H1 (cell line): ENCODE measurements around the gene DIS3L.

Experiments
- BRCA1 ChIP-seq: IDR thresholded peaks from 2 replicates; pipeline ENCODE4 v1.6.1; 2012; ENCODE audit warnings: low read depth, low read length, improper control_type of control experiment
- CHD2 ChIP-seq: IDR thresholded peaks from 2 replicates; pipeline ENCODE4 v1.6.1; 2012; ENCODE audit warnings: low read length, improper control_type of control experiment
- EP300 ChIP-seq, 2 experiments: IDR thresholded peaks; 1 replicate in 1 of 2; 2 replicates in 1 of 2; pipeline ENCODE4 v1.6.1; 2011 to 2012; ENCODE audit warnings: low read depth in 2 of 2, low read length in 2 of 2, mild to moderate bottlenecking in 2 of 2, borderline replicate concordance in 1 of 2, inconsistent platforms in 1 of 2, moderate library complexity in 1 of 2
- MAX ChIP-seq: IDR thresholded peaks from 2 replicates; pipeline ENCODE4 v1.6.1; 2012; ENCODE audit warnings: inconsistent platforms
- POLR2A ChIP-seq, 2 experiments: IDR thresholded peaks; 1 replicate in 1 of 2; 2 replicates in 1 of 2; pipeline ENCODE4 v1.6.1; 2011; ENCODE audit warnings: low read depth in 2 of 2, low read length in 2 of 2, mild to moderate bottlenecking in 2 of 2; ENCODE audit errors: control extremely low read depth in 1 of 2
- RBBP5 ChIP-seq: IDR thresholded peaks from 2 replicates; pipeline ENCODE4 v1.7.1; 2012; ENCODE audit warnings: low read depth, mild to moderate bottlenecking, inconsistent platforms, low read length, moderate library complexity, borderline replicate concordance
- SIN3A ChIP-seq, 2 experiments: IDR thresholded peaks in 1 of 2; conservative IDR thresholded peaks in 1 of 2; 2 replicates each; pipeline ENCODE4 v1.6.1; 2011 to 2012; ENCODE audit warnings: low read length in 2 of 2, improper control_type of control experiment in 1 of 2, low read depth in 1 of 2, mild to moderate bottlenecking in 1 of 2
- USF2 ChIP-seq: IDR thresholded peaks from 2 replicates; pipeline ENCODE4 v1.6.1; 2011; ENCODE audit warnings: low read length, improper control_type of control experiment
- TF ChIP-seq, protein P1 (sequence below), 3 experiments: IDR thresholded peaks; 1 replicate in 2 of 3; 2 replicates in 1 of 3; pipeline versions ENCODE4 v1.5.1 to v1.6.1; 2011; ENCODE audit warnings: low read length in 3 of 3, mild to moderate bottlenecking in 3 of 3, inconsistent platforms in 2 of 3, low read depth in 1 of 3, moderate library complexity in 1 of 3; ENCODE audit not compliant: insufficient read depth in 1 of 3; ENCODE audit errors: control extremely low read depth in 1 of 3

DNA sequence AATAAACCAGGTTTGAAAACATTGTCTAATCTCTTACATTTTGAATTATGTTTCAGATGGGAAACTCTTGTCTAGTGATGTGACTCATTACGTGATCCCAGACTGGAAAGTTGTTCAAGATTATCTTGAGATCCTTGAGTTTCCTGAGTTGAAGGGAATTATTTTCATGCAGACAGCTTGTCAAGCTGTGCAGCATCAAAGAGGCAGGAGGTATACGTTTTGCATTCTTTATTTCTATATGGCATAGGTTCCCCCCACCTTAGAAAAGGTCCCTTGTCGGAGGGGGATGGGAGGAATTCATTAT lies 1.5 kb downstream of the DIS3L start:
- TF ChIP-seq, protein P1, sequence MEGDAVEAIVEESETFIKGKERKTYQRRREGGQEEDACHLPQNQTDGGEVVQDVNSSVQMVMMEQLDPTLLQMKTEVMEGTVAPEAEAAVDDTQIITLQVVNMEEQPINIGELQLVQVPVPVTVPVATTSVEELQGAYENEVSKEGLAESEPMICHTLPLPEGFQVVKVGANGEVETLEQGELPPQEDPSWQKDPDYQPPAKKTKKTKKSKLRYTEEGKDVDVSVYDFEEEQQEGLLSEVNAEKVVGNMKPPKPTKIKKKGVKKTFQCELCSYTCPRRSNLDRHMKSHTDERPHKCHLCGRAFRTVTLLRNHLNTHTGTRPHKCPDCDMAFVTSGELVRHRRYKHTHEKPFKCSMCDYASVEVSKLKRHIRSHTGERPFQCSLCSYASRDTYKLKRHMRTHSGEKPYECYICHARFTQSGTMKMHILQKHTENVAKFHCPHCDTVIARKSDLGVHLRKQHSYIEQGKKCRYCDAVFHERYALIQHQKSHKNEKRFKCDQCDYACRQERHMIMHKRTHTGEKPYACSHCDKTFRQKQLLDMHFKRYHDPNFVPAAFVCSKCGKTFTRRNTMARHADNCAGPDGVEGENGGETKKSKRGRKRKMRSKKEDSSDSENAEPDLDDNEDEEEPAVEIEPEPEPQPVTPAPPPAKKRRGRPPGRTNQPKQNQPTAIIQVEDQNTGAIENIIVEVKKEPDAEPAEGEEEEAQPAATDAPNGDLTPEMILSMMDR (IDR thresholded peaks at IDR 0.05; ENCODE audit: control extremely low read depth in 1 of 3, insufficient read depth in 1 of 3, low read depth in 1 of 3, low read length in 3 of 3) = no peak
- no peak; the same call in 1 of the 2 replicates for TF ChIP-seq USF2
- TF ChIP-seq CHD2 = no peak
- no peak for TF ChIP-seq POLR2A (IDR thresholded peaks at IDR 0.05; ENCODE audit: control extremely low read depth in 1 of 2, low read depth in 2 of 2, low read length in 2 of 2)
- no peak for TF ChIP-seq SIN3A (conservative IDR thresholded peaks at IDR 0.05 in 1 of 2, IDR thresholded peaks at IDR 0.05 in 1 of 2; ENCODE audit: low read depth in 1 of 2, low read length in 2 of 2)
- TF ChIP-seq RBBP5 = no peak
- TF ChIP-seq EP300 (IDR thresholded peaks at IDR 0.05; ENCODE audit: borderline replicate concordance in 1 of 2, low read depth in 2 of 2, low read length in 2 of 2) = no peak
- TF ChIP-seq BRCA1 = no peak
- TF ChIP-seq MAX = no peak
